D721Med (cell line): ENCODE data around the gene RSPO3.
A peak's percentile ranks its signal among the peaks of the same experiment; 100 is the strongest.

Source experiments
- DNase-seq: peaks from one replicate; pipeline ENCODE4 v3.0.0; 2011; ENCODE audit warnings: low spot score; ENCODE audit not compliant: insufficient read length
- FAIRE-seq: peaks from 2 replicates; lab custom pipeline; 2011; peaks lifted over from hg19 to GRCh38; lab: Jason Lieb, UNC
- CTCF ChIP-seq: IDR thresholded peaks from 2 replicates; pipeline ENCODE4 v1.5.1; 2012; ENCODE audit warnings: mild to moderate bottlenecking, control low read depth; ENCODE audit not compliant: insufficient read depth; ENCODE audit errors: missing control alignments

Gene RSPO3

GRCh38 chr6:127118298-127119101 lies at the start of gene RSPO3:
RSPO3 (plus strand) TSS chr6:127118671; CDS start chr6:127119193, 522 bp downstream.
- no peak for TF ChIP-seq CTCF
- FAIRE-seq (no peak), DNase-seq (no peak)

GRCh38 chr6:127069659-127070279 lies 48.7 kb upstream of the RSPO3 start:
- TF ChIP-seq CTCF: peak; percentile 52
- DNase-seq: no peak
- FAIRE-seq: peak; percentile 84

GRCh38 chr6:127073222-127073621 lies 45.2 kb upstream of the RSPO3 start:
- TF ChIP-seq CTCF: no peak
- DNase-seq: no peak
- no peak for FAIRE-seq

- TF ChIP-seq CTCF: no peak
- no peak for DNase-seq
- FAIRE-seq: no peak
These were observed 42.0 kb upstream of the RSPO3 start for GRCh38 chr6:127076466-127076865.

- DNase-seq: no peak
- FAIRE-seq: no peak
- no peak for TF ChIP-seq CTCF
These were observed 40.6 kb upstream of the RSPO3 start for GRCh38 chr6:127077886-127078285.

GRCh38 chr6:127078669-127079068 lies 39.8 kb upstream of the RSPO3 start:
- DNase-seq: no peak
- TF ChIP-seq CTCF: no peak
- FAIRE-seq: no peak

GRCh38 chr6:127079681-127080080 lies 38.8 kb upstream of the RSPO3 start:
- TF ChIP-seq CTCF: no peak
- FAIRE-seq (no peak), DNase-seq (no peak)
